ENCODE measurements around the gene IFNA2.
"Not testable (repeated sequence)": the region's sequence is repeated elsewhere in the genome, so short reads cannot be mapped to it uniquely, and the experiment has no call there.

IFNA2 gene

GRCh38 chr9:21385131-21385670 is at the start of gene IFNA2:
Gene IFNA2, minus strand, starts transcription at chr9:21385398. Its CDS starts 69 bp downstream, at chr9:21385329.
- no peak for DNase-seq
- intact Hi-C loops (cut with DNase I), result no loop called here

GRCh38 chr9:21435015-21435383 is 49.8 kb upstream of the IFNA2 start:
- intact Hi-C loops (cut with DNase I); DNase-seq: not testable (repeated sequence)

- intact Hi-C loops (cut with DNase I), result no loop called here
- DNase-seq, result peak in 36 of 42 donors; percentile 11 to 89 (median 62)
Observed at GRCh38 chr9:21434202-21435014, 49.2 kb upstream of the IFNA2 start.

DNA sequence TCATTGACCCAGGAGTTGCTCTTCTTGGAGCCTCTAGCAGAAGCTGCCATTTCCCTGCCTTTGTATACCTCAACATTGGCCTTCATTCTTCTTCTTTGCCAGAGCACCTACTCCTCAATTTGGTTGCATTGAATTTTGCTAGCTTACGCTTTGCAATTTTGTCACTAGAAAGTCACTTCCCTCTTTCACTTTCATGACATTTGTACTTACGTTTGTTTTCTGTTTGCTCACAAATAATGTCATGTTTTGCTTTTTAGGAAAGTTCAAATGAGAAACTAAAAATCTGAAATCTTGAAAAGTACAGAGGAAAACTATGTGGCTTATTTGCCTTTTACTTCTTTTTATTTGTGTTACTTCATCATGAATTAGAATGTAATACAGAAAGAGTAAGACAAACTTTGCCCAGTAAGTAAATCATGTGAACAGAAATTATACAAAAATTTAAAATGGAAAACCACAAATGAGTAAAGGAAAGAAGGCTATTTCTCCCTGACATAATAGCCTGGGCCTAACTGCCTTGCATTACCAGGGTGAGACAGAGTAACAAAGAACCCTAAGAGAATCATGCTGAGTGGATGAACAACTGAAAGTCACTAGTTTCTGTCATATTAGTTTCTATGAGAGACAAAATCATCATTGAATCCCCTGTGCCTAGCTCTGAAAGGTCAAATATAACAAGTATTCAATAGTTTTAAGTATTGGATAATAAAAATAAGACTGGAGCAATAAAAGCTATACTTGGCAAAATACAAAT is 47.7 kb upstream of the IFNA2 start:
- intact Hi-C loops (cut with DNase I), result no loop called here
- DNase-seq, result no peak

DNA sequence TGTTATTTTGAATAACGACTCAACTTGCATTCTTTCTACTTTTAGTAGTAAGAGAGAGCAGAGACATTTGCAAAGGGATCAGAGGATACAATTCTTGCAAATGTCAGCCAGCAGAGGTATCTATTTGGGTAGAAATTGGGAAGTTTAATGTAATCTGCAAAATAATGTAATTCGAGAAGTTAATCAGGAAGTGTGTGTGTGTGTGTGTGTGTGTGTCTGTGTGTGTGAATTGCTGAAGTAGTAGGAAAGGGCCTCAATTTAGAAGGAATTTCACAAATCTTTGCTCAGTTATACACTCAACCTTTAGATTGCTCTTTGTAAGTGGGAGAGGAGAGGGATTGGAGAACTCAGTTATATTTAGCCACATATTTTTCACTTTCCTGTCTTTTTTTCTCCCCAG is 44.0 kb upstream of the IFNA2 start:
- no peak for DNase-seq
- intact Hi-C loops (cut with DNase I), result no loop called here

- intact Hi-C loops (cut with DNase I), result no loop called here
- DNase-seq, result no peak
Observed at GRCh38 chr9:21428235-21428634, 43.0 kb upstream of the IFNA2 start.

DNA sequence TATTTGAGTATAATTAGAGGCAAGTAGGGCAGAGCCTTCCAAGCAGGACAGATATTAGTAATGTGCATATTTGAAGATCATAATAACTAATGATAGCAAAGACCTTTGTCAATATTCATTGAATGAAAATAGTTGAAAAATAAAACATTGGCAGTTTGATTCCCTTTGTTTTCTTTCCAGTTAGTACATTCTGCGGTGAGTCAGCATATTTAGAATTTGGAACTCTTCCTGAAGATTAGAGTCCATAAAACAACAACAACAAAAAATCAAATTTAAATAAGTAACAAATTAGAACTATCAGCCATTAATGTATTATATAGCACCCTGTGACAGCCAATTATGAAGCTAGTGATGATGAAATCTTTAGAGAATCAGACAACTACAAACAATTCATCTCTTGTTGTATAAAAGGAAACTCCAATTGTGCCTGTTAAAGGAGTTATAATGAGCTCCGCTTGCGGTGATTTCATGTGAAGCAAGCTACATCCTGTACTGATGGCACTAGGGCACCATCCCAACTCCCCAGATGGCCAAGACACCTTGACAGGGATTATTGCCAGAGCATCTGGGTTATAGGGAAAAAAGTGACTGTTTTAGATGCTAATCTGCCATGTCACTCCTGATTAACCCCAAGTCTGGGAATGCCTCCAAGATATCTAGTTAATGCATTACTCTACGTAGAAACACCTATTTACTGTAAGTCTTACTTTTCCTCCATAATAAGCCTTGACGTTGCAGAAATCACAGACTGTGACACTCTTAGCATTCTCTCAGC is 30.5 kb upstream of the IFNA2 start:
- intact Hi-C loops (cut with DNase I), result no loop called here
- no peak for DNase-seq

DNA sequence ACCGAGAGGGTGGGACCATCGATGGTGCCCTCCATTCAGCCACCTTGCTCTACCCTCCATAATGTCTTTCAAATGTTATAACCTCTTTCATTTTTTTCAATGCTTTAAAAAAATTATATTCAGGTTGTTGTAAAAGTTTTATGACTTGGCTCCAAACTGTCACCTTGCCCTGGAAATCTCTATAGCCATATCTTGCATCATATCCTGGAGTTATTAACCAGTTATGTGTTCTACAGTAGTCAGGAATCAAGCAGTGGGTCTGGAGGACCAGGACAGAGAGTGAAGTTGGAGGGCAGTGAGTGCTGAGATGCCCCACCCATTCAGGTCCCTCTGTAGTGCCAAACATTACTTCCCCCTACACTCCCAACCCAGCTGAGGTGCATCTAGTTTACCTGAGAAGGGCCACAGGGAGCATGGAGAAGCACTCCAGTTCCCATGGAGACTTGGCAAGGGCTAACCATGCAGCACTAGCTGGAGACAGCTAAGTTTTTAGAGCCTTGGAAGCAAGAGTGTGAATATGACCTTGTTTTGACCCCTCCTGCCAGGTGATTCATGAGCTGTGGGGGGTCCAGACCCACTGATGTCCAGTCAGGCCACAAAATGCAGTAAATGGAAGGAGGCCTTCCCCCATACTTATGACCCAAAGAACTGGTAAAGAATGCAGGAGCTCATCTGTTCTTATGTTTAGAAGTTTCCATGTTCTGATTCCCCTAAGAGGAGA is 29.2 kb upstream of the IFNA2 start:
- DNase-seq, result no peak
- intact Hi-C loops (cut with DNase I), result no loop called here

GRCh38 chr9:21413624-21414023 is 28.4 kb upstream of the IFNA2 start:
- intact Hi-C loops (cut with DNase I), result no loop called here
- DNase-seq, result peak in 33 of 42 donors; percentile 6 to 79 (median 46)

GRCh38 chr9:21413151-21413550 is 28.0 kb upstream of the IFNA2 start:
- DNase-seq, result no peak
- intact Hi-C loops (cut with DNase I), result no loop called here

DNA sequence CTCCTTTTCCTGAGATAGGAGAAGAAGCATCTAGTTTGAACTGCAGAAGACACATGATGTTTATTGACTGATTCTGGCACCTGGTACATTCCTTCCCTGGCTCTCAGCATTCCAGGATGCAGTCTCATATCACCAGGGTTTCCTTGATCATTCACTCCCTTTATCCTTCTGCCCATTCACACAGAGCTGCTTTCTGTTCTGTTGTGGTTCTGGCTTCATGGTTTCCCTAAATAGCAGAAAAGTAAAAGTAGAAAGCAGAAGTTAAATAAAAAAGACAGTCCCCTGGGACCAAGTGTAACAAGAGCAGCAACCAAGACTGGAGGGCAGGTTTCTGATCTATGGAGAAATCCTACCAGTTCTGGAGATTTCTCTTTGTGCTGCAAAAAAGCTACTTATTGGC is 26.9 kb upstream of the IFNA2 start:
- intact Hi-C loops (cut with DNase I), result no loop called here
- no peak for DNase-seq

- no peak for DNase-seq
- intact Hi-C loops (cut with DNase I), result no loop called here
Observed at GRCh38 chr9:21408817-21409216, 23.6 kb upstream of the IFNA2 start, which contains the start of gene IFNA8. Gene IFNA8, plus strand, starts transcription at chr9:21409117. Its CDS starts 60 bp downstream, at chr9:21409177.

DNA sequence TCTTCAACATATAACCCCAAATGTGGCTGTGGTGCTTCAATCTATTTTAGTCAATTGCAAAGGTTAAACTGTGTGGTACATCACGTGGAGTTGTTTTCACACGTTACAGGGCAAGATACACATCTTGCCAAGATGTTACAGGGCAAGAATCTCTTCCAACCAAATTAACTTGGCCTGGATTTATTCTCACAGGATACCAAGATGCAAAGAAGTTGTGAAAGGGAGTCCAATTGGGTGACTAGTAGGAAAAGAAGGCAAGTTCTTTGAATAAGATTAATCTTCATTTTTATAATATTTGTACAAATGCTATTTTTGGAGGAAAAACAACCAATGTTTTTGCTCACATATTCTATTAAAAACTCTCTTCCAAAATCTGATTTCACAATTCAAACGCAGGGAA is 18.9 kb upstream of the IFNA2 start:
- intact Hi-C loops (cut with DNase I), result no loop called here

DNA sequence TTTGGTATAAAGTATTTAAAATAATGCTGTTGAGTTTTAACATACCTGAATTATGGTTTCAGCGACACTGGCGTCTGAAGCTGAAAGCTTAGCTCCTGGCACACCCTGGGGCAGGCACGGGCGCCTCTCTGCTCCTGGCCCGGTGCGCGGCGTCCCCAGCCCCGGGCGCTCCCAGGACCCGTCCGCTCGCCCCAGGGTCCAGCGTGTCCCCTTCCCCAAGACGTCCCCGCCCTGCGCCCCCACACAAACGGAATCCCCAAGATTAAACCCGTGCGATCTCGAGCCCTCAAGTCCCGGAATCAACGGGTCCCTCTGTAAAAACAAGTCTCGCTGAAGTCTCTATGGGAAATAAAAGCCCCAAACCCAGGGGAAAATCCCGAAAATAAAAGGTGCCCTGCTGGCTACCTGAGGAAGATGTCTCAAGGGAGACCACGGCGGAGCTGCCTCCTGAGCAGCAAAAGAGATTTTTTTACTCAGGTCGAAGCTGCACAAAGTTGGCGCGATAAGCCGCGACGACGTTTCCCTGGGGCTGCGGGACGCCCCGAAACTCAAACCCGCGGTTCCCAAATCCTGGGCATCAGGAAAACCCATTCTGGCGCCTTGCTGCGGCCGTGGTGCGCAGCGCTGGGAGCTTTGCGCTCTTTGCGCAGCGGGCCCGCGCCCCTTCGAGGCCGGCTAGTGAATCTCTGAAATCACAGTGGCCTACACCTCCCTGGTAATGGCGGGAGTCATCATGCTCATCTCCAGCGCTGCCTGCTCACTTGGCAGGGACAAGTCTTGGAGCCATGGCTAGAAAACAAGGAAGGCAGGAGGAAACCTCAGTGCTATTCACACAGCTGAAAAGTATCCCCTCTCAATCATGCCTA is 17.4 kb upstream of the IFNA2 start:
- peak in 41 of 42 donors; percentile 23 to 82 (median 57) for DNase-seq
- intact Hi-C loops (cut with DNase I), result loop anchor here (2.0 kb wide), 1 partner anchor 68 kb away; the partner anchor contains the start of gene KLHL9

More for the DNA sequence above, 18.9 kb upstream of the IFNA2 start:
- DNase-seq, result no peak

DNA sequence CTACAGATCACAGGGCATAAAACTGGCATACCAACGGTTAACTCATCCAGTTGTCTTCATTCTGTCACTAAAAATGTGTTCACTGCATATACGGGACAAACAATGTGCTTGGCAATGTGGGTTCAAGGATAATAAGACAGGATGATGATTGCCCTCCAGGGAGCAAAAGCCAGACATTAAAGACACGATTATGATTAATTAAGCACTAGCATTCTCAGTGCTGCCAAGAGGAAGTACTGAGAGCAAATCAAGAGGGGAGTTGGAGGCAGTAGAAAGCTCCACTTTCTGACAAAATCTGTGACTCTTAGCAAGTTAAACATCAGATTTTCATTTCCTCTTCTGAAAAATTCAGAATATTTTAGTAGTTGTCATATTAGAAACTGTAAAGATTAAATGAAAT is 14.8 kb upstream of the IFNA2 start:
- DNase-seq, result no peak
- intact Hi-C loops (cut with DNase I), result no loop called here

- peak in 7 of 42 donors; percentile 12 to 63 (median 30) for DNase-seq
- intact Hi-C loops (cut with DNase I), result no loop called here
Observed at GRCh38 chr9:21398955-21399489, 13.8 kb upstream of the IFNA2 start.
